ENCODE measurements around the gene LAMTOR4.

LAMTOR4 gene

DNA sequence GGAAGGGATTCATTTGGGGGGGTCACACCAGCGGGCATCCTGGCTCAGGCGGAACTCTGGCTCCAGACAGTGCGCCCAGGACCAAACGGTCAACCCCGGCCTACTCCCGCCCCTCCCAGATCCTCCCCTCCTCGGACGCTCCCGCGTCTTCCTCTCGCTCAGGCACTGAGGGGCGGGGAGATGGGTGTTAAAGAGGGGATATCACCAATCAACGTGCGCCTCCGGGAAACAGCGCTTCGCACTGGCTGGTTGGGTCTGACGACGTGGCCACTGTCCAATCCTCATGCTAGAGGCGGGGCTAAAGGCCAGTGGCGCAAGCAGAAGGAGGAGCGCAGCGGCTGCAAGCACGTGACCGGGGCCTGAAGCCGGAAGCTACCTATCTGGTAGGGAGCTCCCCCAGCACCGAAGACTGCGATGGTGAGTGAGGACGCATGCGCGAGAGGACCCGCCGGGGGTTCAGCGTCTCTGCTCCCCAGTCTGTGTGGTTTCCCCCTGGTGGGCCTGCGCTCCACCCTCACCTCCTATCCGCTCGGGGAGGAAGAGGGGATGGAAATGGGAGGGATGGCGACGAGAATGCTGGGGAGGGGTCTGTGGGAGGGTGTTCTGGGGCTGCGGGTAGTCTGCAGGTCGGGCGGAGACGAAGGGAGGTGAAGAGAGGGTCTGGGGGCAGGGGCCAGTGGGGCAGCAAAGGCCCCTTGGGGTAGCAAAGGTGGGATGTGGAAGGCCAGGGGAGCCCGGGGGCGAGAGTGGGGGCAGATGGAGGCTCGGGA, at the start of gene LAMTOR4:
LAMTOR4 (plus strand) TSS at position 360 of the 770 bp plus-strand sequence; CDS start at position 415, 55 bp downstream.
- DNase-seq, result peak; percentile 96

DNA sequence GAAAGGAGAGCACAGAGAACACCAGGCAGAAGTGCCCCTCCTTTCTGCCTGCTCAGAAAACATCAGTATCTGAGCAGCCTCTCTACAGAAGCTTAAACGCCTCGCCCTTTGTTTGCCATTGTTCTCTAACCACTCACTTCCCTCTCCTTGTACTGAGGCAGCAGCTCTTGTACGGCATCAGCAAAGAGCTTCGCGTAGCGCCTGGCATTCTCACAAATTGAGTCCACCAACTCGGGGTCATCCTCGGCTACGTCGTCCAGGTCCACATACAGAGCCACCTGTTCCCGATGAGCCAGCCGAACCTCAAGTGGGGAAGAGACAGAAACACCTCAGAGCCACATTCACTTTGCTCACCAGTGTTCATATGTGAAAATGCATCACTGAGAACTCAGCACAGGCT, 49.3 kb upstream of the LAMTOR4 start:
- DNase-seq, result no peak

DNA sequence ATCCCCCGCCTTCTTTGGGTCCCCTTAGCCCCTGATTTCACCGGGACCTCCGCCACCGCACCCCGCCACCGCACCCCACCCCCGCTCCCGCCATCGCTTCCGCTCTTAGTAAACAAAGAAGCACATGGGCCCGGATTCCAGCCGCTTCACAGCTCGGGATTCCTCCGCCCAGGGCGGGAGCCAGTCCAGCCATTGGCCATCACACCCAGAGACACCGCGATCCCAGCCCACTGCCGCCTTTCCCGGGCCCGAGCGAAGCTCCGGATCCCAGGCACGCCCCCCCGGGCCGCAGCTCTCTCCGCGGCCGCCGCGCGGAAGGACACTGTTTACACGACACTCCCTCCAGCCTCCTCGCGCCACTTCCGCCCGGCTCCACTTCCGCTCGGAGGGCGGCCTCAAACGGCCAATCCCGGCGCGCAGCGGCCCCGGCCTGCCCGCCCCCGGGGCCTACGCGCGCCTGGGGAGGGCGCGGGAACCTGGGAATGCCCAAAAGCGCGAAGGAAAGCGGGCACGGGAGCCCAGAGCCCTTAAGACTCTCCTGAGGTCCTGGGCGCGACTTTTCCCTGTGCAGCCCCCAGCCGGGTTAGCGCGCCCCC, 48.2 kb upstream of the LAMTOR4 start:
- peak; percentile 86 for DNase-seq

GRCh38 chr7:100101016-100101862, 47.5 kb upstream of the LAMTOR4 start, which contains the start of the genes AP4M1 and MCM7:
TSS of gene AP4M1 (plus strand) at chr7:100101643. CDS start at chr7:100101715, 72 bp downstream.
TSS of gene MCM7 (minus strand) at chr7:100101397. CDS start at chr7:100101294, 103 bp downstream.
- DNase-seq, result peak; percentile 97

DNA sequence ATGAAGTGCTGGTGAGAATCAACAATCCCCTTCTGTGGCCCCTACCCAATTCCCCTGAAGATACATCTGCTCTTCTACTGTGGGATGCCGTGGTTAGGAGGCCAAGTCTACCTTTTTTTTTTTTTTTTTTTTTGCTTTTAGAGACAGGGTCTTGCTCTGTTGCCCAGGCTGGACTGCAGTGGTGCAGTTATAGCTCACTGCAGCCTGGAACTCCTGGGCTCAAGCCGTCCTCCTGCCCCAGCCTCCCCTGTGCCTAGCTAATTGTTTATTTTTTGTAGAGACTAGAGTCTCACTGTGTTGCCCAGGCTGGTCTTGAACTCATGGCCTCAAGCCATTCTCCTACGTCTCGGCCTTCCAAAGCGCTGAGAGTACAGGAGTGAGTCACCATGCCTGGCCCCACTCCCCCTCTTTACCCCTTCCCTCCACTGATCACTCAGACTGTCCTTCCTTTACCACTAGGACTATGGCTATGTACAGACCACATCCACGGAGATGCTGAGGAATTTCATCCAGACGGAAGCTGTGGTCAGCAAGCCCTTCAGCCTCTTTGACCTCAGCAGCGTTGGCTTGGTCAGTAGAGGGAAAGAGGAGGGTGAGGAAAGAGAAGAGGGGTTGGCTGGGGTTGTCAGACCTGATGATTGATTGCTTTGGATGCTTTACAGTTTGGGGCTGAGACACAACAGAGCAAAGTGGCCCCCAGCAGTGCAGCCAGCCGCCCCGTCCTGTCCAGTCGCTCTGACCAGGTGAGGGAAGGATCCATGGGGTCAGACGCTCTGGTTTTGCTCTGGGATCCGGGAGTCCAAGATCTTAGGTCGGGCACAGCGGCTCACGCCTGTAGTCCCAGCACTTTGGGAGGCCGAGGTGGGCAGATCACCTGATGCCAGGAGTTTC, 45.5 kb upstream of the LAMTOR4 start:
- no peak for DNase-seq

DNA sequence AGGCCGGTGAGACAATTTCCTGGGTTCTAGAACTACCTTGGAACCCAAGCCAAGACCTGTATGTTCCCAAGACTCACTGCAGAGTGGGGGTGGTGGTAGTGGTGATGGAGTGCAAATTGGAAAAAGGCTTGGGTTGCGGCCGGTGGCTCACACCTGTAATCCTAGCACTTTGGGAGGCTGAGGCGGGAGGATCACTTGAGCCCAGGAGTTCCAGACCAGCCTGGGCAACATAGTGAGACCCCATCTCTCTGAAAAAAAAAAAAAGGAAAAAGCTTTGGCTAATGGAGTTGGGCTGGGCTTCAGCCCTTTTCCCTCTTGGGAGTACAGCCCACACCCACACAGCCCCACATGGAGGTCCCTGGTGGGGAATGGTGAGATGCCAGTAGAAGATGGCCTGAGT, 43.2 kb upstream of the LAMTOR4 start:
- DNase-seq, result no peak

DNA sequence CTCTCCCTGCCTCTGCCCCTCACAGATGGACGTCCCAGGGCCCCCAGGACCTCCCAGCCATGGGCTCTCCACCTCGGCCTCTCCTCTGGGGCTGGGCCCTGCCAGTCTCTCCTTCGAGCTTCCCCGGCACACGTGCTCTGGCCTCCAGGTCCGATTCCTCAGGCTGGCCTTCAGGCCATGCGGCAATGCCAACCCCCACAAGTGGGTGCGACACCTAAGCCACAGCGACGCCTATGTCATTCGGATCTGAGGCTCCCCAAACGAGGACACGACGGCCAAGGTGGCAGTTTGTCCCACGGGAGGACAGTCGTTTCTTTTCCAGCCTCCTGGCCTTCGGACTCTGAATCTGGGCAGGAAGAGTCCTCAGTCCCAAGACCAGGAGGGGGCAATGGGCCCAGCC, 42.1 kb upstream of the LAMTOR4 start:
- no peak for DNase-seq

DNA sequence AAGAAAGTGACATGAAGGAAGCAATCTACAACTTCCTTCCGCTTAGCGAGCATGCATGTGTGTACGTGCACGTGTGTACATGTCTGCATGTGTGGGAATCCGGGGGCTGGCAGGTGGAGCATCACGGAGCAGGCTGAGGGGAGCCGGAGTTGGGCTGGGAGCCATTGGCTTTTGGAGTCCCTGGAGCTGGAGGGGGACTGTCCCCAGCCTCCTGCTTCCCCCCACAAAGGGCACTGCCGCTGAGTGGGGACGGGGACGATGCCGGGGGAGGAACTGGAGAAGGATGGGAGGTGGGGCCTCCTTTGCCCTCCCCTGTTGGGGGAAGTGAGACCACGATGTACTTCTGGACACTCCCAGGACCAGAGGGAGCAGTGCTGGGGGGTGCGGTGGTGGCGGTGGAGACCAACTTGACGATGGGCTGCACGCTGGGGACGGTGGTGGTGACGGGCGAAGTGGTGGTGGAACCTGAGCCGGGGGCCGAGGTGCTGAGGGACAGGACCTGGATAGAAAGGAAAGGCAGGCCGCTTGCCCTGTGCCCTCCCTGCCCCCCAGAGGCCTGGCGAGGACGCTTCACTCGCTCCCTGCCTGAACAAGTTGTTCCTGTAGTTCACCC, 41.5 kb upstream of the LAMTOR4 start:
- DNase-seq, result no peak

DNA sequence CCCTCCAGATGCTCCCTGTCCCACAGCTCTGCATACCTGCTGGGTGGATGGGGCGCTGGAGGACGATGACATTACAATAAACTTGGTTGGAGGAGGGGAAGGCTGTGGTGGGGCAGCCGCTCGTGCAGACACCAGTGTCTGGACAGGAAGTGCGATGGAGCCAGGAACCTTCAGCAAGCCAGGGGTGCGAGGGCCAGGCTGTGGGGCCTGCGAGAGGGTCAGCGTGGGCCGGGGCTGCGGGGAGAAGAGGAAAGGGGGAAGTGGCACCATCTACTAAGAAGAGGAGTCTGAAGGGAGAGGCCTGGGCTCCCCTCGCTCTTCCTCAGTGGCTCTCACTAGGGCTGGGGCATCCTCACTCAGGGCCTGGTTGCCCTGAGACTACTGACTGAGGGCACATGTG, 40.8 kb upstream of the LAMTOR4 start:
- no peak for DNase-seq

DNA sequence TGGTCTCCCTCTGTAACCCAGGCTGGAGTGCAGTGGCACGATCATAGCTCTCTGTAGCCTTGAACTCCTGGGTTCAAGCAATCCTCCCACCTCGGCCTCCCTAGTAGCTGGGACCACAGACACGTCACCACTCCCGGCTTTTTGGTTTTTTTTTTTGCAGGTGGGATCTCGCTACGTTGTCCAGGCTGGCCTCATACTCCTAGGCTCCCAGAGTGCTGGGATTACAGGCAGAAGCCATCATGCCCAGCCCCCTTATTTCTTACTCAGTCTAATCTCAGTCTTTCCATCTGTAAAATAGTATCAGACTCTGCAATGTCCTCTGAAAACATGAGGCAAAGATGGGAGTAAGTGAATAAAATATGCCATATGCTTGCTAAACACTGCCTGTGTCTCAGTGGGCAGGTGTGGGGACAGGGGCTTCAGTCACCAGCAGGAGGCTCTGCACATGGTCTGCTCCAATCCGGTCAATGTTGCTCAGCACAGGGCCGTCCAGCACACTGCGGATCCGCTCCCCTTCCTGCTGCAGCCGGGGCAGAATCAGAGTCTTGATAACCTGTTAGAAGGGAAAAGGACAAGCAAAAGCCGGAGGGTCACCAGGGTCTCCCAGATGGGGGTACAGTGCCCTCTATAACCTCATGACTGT, 39.1 kb upstream of the LAMTOR4 start:
- DNase-seq, result no peak

DNA sequence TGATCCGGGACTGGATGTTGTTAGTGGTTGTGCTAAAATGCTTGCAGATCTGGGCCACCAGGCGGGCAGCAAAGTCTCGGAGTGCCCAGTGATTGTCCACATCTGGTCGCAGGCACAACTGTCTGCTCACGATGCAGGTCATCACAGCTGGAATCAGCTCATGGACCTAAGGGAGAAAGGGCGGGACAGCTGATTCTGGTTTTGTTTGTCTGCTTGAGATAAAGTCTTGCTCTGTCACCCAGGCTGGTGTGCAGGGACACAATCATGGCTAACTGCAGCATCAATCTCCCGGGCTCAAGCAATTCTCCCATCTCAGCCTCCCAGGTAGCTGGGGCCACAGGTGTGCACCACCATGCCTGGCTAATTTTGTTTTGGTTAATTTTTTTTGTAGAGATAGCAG, 37.6 kb upstream of the LAMTOR4 start:
- DNase-seq, result no peak

DNA sequence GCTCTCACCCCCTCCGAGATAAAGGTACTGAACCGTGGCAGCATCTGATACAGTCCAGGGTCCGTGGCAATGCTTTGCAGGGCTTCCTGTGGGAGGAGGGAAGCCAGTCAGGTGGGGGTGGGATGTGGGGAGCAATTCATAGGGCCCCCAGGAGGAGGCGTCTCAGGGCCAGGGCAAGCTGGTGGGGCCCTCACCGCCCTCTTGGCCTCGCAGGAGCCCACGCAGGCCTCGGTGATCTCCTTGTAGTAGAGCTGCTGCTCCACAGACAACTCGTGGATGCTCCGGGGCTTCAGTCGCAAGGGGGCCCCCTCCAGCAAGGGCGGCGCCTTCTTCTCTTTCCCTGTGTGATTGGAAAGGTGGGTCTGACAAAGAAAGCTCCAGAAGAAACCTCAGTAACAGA, 36.8 kb upstream of the LAMTOR4 start:
- no peak for DNase-seq

- DNase-seq, result no peak
Measured at GRCh38 chr7:100115026-100115425, 33.7 kb upstream of the LAMTOR4 start.

DNA sequence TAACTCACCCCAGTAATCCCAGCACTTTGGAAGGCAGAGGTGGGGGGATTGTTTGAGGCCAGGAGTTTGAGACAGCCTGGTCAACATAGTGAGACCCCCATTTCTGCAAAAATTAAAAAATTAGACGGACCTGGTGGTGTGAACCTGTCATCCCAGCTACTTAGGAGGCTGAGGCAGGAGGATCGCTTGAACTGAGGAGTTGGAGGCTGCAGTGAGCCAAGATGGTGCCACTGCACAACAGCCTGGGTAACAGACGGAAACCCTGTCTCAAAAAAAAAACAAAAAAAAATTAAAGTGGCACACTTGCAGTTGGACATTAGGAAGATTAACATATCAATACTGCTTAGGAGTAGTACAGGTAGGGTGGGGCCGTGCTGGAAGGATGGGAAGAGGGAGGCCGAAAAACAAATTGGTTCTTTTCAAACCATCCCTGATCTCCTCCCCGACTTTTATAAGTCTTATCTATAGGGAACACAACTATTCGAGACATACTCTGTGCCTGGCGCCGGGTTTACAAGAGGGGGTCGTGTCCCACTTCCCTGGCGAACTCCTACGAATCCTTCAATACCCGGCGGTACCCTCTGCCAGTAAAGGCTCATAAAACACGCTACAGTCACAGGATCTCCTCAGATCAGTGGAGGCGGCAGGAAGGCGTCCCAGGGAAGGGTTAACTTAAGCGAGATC, 30.2 kb upstream of the LAMTOR4 start:
- no peak for DNase-seq

GRCh38 chr7:100119072-100119969, 29.4 kb upstream of the LAMTOR4 start, which contains the start of the genes CNPY4 and TAF6:
TSS of gene CNPY4 (plus strand) at chr7:100119634. CDS start at chr7:100119745, 111 bp downstream.
TSS of gene TAF6 (minus strand) at chr7:100119358. CDS start at chr7:100114209, 5,149 bp downstream.
- peak; percentile 91 for DNase-seq

- peak; percentile 23 for DNase-seq
Measured at GRCh38 chr7:100119970-100120732, 28.6 kb upstream of the LAMTOR4 start.

DNA sequence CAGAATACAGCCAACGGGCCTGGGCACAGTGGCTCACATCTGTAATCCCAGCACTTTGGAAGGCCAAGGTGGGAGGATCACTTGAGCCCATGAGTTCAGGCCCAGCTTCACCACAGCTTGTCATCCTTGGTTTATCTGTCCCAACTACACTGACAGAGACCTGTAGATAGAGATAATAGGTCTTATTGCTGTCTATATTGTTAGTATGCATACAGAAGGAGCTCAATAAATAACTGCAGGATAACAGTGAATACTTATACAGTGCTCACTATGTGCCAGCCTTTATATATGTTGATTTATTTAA, 28.0 kb upstream of the LAMTOR4 start:
- DNase-seq, result no peak

DNA sequence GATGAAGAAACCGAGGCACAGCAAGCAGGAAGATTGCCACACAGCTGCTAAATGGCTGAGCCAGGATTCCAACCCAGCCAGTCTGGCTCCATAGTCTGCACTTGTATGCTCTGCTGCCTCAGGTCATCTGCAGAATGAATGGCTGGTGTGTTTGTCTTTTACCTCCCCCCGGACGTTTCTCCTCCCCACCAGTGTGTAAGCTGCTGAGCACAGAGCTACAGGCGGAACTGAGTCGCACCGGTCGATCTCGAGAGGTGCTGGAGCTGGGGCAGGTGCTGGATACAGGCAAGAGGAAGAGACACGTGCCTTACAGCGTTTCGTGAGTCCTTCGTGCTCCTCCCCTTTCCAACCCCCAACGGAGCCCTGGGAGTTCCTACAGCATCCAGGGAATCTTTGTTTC, 26.7 kb upstream of the LAMTOR4 start:
- DNase-seq, result no peak

DNA sequence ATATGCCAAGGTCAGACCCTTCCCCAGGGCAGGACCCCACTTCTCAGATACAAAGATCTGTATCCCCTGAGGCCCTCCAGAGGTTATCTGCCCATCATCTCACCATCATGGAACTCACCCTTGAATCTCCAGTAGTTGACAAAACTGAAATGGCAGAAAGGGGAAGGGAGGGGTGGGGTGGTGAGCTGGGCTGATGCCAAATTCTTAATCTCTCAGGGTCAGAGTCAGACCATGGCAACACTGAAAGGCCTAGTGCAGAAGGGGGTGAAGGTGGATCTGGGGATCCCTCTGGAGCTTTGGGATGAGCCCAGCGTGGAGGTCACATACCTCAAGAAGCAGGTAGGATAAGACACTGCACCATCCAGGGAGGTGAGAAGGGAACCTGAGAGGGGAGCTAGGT, 26.1 kb upstream of the LAMTOR4 start:
- no peak for DNase-seq

Data from NCI-H748 treated with DMSO at 0.1 percent for 48 hours (cell line).